ENCODE measurements around the gene CSNK2A1.
"Not testable (repeated sequence)": the region's sequence is repeated elsewhere in the genome, so short reads cannot be mapped to it uniquely, and the experiment has no call there.

DNA sequence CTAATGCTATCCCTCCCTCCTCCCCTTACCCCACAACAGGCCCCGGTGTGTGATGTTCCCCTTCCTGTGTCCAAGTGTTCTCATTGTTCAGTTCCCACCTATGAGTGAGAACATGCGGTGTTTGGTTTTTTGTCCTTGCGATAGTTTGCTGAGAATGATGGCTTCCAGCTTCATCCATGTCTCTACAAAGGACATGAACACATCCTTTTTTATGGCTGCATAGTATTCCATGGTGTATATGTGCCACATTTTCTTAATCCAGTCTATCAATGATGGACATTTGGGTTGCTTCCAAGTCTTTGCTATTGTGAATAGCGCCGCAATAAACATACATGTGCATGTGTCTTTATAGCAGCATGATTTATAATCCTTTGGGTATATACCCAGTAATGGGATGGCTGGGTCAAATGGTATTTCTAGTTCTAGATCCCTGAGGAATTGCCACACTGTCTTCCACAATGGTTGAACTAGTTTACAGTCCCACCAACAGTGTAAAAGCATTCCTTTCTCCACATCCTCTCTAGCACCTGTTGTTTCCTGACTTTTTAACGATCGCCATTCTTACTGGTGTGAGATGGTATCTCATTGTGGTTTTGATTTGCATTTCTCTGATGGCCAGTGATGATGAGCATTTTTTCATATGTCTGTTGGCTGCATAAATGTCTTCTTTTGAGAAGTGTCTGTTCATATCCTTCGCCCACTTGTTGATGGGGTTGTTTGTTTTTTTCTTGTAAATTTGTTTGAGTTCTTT lies 35.5 kb upstream of the CSNK2A1 start:
- TF ChIP-seq CTCF, POLR2A (IDR thresholded peaks at IDR 0.05): not testable (repeated sequence)
